Smooth muscle cell (in vitro differentiated cells): Measurements from ENCODE around the gene MAP3K20. TPM values are rescaled to one million over a fixed set of nuclear protein-coding genes. Genes with fewer than 3 reads are reported as not detected.

ENCODE experiments used
- DNase-seq: peaks from one replicate; lab custom pipeline; 2025; ENCODE audit not compliant: unreplicated experiment; lab: John Stamatoyannopoulos, UW
- H2AFZ ChIP-seq: fragments of 200-600 bp; sonication (generic); 2 replicates; pipeline ENCODE4 v1.6.0; 2016; ENCODE audit warnings: antibody characterized with exemption, low read depth, mild to moderate bottlenecking
- H3F3A ChIP-seq: fragments of 200-600 bp; sonication (generic); 2 replicates; pipeline ENCODE4 v1.6.0; 2017; ENCODE audit warnings: antibody characterized with exemption, low read depth
- H3K27ac ChIP-seq: fragments of 200-600 bp; sonication (generic); 2 replicates; pipeline ENCODE4 v1.5.1; 2016; ENCODE audit warnings: low read depth, mild to moderate bottlenecking
- H3K27me3 ChIP-seq: fragments of 200-600 bp; sonication (generic); 2 replicates; pipeline ENCODE4 v1.6.1; 2016; ENCODE audit warnings: low read depth, mild to moderate bottlenecking
- H3K36me3 ChIP-seq: fragments of 200-600 bp; sonication (generic); 2 replicates; pipeline ENCODE4 v1.5.1; 2016; ENCODE audit warnings: low read depth
- H3K4me1 ChIP-seq: fragments of 200-600 bp; sonication (generic); 2 replicates; pipeline ENCODE4 v1.5.1; 2016; ENCODE audit warnings: low read depth
- H3K4me2 ChIP-seq: fragments of 200-600 bp; sonication (generic); 2 replicates; pipeline ENCODE4 v1.6.0; 2016; ENCODE audit warnings: mild to moderate bottlenecking
- H3K4me3 ChIP-seq: fragments of 200-600 bp; sonication (generic); 2 replicates; pipeline ENCODE4 v1.5.1; 2016; ENCODE audit warnings: mild to moderate bottlenecking
- H3K79me2 ChIP-seq: fragments of 200-600 bp; sonication (generic); 2 replicates; pipeline ENCODE4 v1.6.0; 2016; ENCODE audit warnings: low read depth, mild to moderate bottlenecking
- H3K9ac ChIP-seq: fragments of 200-600 bp; sonication (generic); 2 replicates; pipeline ENCODE4 v1.6.0; 2016; ENCODE audit warnings: low read depth
- H3K9me3 ChIP-seq: fragments of 200-600 bp; sonication (generic); replicated peaks from 2 replicates; pipeline ENCODE4 v1.5.1; 2016; ENCODE audit warnings: low read depth
- H4K20me1 ChIP-seq: fragments of 200-600 bp; sonication (generic); 2 replicates; pipeline ENCODE4 v1.6.0; 2016; ENCODE audit warnings: low read depth
- CTCF ChIP-seq: fragments of 200-600 bp; sonication (generic); IDR thresholded peaks from 2 replicates; pipeline ENCODE4 v1.5.1; 2017; ENCODE audit warnings: borderline replicate concordance, mild to moderate bottlenecking, antibody characterized with exemption; ENCODE audit not compliant: insufficient read depth, poor library complexity, severe bottlenecking
- WGBS: methylation state at CpG from one replicate; pipeline ENCODE4 v1.1.7; 2016; ENCODE audit warnings: low lambda C conversion rate; 5-methylcytosine and 5-hydroxymethylcytosine counted together
- polyA plus RNA-seq: library from polyadenylated mRNA; unstranded; fragments of >200 nt; fragmentation: Nextera tagmentation; extraction: Ambion mirVana; gene quantifications from 2 replicates; pipeline ENCODE4 v1.2.1, GENCODE V29; 2016
- total RNA-seq: library from RNA; depleted of rRNA; stranded (reverse); fragments of >200 nt; gene quantifications from 2 replicates; pipeline ENCODE4 v1.2.3, GENCODE V29; 2014

The MAP3K20 gene
- total and polyA plus RNA-seq, 2 experiments from 2014 or later = 25.8 to 29.2 TPM

GRCh38 chr2:173150963-173151362 is 75.3 kb downstream of the MAP3K20 start:
- Histone ChIP-seq H3K79me2 (peaks cover 7% of the 10 kb centered on the region), H3K27ac (peak overlapping the region; percentile 22)

DNA sequence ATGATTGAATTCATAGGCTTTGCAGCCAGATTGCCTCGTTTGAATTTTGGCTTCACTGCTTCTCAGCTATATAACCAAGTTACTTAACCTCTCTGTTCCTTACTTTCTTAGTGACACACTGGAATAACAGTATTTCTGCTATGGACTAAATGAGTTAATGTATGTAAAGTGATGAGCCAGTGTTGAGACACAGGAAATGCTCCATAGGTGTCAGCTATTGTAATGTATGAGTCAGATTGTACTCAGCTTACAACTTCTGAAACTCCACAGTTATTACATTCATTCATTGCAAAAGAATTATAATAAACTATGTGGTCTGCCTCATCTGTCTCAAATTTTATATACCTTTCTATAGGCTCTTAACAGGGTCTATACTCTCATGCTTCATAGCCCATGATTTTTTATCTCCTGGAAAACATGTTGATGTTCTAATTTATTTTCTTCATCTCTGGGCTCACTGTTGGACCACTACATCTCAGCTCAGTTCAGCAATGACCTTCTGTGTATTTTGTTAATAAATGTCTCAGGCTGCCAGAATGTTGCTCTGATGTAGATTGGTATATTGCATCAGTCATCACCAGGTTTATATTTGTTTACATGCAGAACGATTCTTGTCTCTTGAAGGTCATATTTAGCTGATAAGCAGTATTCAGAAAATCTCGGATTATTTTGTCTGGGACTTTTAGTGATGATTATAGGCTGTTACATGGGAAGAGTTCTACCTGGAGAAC is 76.2 kb downstream of the MAP3K20 start:
- Histone ChIP-seq H3F3A (peaks cover 7% of the 10 kb centered on the region), H4K20me1 (peaks cover 23% of the 10 kb centered on the region), H3K9me3 (no peaks in the 10 kb centered on the region), H3K79me2 (peaks cover 7% of the 10 kb centered on the region), H3K4me3 (no peak overlapping the region), H3K9ac (peak overlapping the region; percentile 10), H3K4me1 (peaks cover 9% of the 10 kb centered on the region), H2AFZ (no peak overlapping the region), H3K4me2 (peak overlapping the region; percentile 45), H3K27ac (peak overlapping the region; percentile 22), H3K27me3 (no peaks in the 10 kb centered on the region), H3K36me3 (no peaks in the 10 kb centered on the region)
- DNase-seq = no peak
- WGBS = 77% methylated on average over 3 of the region's 3 CpGs
- TF ChIP-seq CTCF = no peak

More at GRCh38 chr2:173150963-173151362, 75.3 kb downstream of the MAP3K20 start:
- no peak for DNase-seq
- H3K27me3 ChIP-seq = no peaks in the 10 kb centered on the region
- peaks cover 7% of the 10 kb centered on the region for H3F3A ChIP-seq
- H3K4me2 ChIP-seq = peak overlapping the region; percentile 45
- no peak for TF ChIP-seq CTCF
- no peaks in the 10 kb centered on the region for H3K36me3 ChIP-seq
- no peak overlapping the region for H2AFZ ChIP-seq
- peaks cover 9% of the 10 kb centered on the region for H3K4me1 ChIP-seq
- H3K4me3 ChIP-seq = no peak overlapping the region
- no peak overlapping the region for H3K9ac ChIP-seq
- no peaks in the 10 kb centered on the region for H3K9me3 ChIP-seq
- H4K20me1 ChIP-seq = peaks cover 23% of the 10 kb centered on the region

- Histone ChIP-seq H3K4me1 (peaks cover 9% of the 10 kb centered on the region), H3K36me3 (no peaks in the 10 kb centered on the region), H4K20me1 (peaks cover 23% of the 10 kb centered on the region), H3K9me3 (no peaks in the 10 kb centered on the region), H3K27ac (no peak overlapping the region), H3K9ac (no peak overlapping the region), H3F3A (peaks cover 8% of the 10 kb centered on the region), H3K79me2 (no peaks in the 10 kb centered on the region), H2AFZ (no peak overlapping the region), H3K4me3 (no peak overlapping the region), H3K27me3 (no peaks in the 10 kb centered on the region), H3K4me2 (no peak overlapping the region)
- WGBS = 74% methylated on average over 1 of the region's 1 CpG
- DNase-seq = no peak
- no peak for TF ChIP-seq CTCF
Observed at GRCh38 chr2:173153301-173153885, 77.7 kb downstream of the MAP3K20 start.
